ENCODE results near the gene CD93. TPM values are rescaled to one million over a fixed set of nuclear protein-coding genes. Genes with fewer than 3 reads are reported as not detected.
A peak's percentile ranks its signal among the peaks of the same experiment; 100 is the strongest.

The CD93 gene
- total RNA-seq, 2 donors from 2014 or later = 99.2 to 163 TPM

- no peaks in the 10 kb centered on the region for H3K4me1 ChIP-seq (ENCODE audit: control insufficient read depth in 1 of 2, low read depth in 2 of 2)
- no peaks in the 10 kb centered on the region for H3K9me3 ChIP-seq
- no peaks in the 10 kb centered on the region for H3K36me3 ChIP-seq
- ATAC-seq (ENCODE audit: insufficient number of reproducible peaks, low FRiP score, low read depth) (no peak), DNase-seq (ENCODE audit: low spot score) (no peak)
- H3K27me3 ChIP-seq (replicated peaks; ENCODE audit: insufficient read depth) = no peaks in the 10 kb centered on the region
- TF ChIP-seq, protein P1, sequence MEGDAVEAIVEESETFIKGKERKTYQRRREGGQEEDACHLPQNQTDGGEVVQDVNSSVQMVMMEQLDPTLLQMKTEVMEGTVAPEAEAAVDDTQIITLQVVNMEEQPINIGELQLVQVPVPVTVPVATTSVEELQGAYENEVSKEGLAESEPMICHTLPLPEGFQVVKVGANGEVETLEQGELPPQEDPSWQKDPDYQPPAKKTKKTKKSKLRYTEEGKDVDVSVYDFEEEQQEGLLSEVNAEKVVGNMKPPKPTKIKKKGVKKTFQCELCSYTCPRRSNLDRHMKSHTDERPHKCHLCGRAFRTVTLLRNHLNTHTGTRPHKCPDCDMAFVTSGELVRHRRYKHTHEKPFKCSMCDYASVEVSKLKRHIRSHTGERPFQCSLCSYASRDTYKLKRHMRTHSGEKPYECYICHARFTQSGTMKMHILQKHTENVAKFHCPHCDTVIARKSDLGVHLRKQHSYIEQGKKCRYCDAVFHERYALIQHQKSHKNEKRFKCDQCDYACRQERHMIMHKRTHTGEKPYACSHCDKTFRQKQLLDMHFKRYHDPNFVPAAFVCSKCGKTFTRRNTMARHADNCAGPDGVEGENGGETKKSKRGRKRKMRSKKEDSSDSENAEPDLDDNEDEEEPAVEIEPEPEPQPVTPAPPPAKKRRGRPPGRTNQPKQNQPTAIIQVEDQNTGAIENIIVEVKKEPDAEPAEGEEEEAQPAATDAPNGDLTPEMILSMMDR (IDR thresholded peaks at IDR 0.05) = no peak
- no peak overlapping the region for H3K27ac ChIP-seq
- no peak overlapping the region for H3K4me3 ChIP-seq
Observed at GRCh38 chr20:23069108-23069507, 17.0 kb downstream of the CD93 start.

DNA sequence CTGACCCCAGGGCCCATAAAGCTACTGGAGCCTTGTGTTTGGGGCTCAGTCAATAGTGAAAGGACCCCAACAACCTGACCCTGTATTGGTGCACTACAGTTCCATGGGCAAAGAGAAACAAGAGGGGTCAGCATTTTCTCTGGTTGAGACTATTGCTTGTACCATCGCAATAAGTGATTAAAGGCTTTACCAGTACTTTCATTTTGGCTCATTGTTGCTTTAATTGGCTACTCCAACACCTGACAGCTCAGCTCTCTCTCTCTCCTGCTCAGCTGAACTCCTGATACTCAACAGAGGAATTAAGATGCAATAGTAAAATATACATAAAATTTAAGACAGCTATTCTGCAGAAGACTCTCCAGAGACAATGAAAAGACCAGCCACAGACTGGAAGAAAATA lies 17.8 kb downstream of the CD93 start:
- ATAC-seq (ENCODE audit: insufficient number of reproducible peaks, low FRiP score, low read depth) (no peak), DNase-seq (ENCODE audit: low spot score) (no peak)
- TF ChIP-seq, protein P1 (IDR thresholded peaks at IDR 0.05) = no peak
- H3K9me3 ChIP-seq = no peaks in the 10 kb centered on the region
- no peak overlapping the region for H3K4me3 ChIP-seq
- no peaks in the 10 kb centered on the region for H3K27me3 ChIP-seq (replicated peaks; ENCODE audit: insufficient read depth)
- no peak overlapping the region for H3K27ac ChIP-seq
- peaks cover 3 to 7% of the 10 kb centered on the region in 2 donors for H3K4me1 ChIP-seq (ENCODE audit: control insufficient read depth in 1 of 2, low read depth in 2 of 2)
- no peaks in the 10 kb centered on the region for H3K36me3 ChIP-seq

DNA sequence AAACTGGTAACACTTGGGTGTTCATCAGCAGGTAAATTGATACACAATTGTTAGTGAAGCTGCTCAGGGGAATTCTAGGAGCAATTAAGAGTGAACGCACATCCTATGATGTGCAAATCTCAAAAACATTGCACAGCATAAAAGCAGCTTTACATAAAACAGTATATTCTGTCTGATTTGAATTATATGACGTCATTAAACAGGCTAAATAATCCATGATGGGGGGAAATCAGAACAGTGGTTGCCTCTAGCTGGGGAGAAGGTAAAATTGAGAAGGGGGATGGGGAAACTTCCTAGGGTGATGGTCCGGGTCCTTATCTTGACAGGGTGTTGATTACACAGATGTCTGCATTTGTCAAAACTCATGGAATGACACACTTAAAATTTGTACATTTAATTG lies 19.4 kb downstream of the CD93 start:
- ATAC-seq (ENCODE audit: insufficient number of reproducible peaks, low FRiP score, low read depth) (no peak), DNase-seq (ENCODE audit: low spot score) (no peak)
- Histone ChIP-seq H3K4me1 (ENCODE audit: control insufficient read depth in 1 of 2, low read depth in 2 of 2) (peaks cover 16 to 23% of the 10 kb centered on the region in 2 donors), H3K9me3 (no peaks in the 10 kb centered on the region), H3K27me3 (replicated peaks; ENCODE audit: insufficient read depth) (no peaks in the 10 kb centered on the region), H3K27ac (no peak overlapping the region), H3K4me3 (no peak overlapping the region), H3K36me3 (no peaks in the 10 kb centered on the region)
- TF ChIP-seq, protein P1 (IDR thresholded peaks at IDR 0.05) = no peak

DNA sequence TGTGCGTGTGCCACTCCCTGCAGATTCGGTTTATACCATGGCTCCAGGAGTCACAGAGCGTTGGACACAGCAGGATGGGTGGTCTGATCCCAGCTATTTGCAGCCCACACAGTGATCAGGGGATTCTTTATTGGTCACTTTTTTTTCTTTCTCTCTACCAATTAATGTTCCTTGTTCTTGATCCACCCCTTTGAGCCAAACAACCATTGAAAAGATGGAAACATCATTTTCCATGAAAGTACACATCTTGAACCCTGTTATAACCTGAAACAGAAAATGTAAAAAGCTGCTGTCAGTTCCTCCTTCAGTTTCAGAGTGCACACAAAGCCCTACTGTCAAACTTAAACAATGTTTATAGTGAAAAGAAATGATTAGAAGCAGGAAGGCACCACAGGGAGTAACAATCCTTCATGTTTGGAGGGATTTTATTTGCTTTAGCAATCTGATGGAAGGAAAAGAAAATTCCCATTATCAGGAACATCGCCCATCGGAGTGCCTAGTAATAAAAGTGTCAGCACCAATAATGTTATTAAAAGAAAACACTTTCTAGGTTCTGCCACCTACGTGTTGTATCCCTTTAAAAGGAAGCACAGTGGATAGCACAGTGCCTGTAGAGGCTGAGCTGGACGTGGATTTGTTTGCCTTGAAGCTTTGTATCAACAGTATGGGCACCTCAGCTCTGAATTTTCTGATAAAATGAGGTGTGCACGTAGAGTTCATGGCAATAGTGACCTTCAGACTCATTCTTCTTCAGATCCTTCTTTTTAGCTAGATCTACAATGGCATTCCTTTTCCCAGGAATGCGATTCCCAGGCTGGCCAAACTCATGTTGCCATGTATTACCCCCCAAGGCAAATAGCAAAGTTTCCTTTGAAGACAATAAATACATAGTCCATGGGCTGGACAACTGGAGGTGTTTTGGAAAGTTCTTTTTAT lies 20.6 kb downstream of the CD93 start:
- TF ChIP-seq, protein P1 (IDR thresholded peaks at IDR 0.05) = no peak
- DNase-seq (ENCODE audit: low spot score) (no peak), ATAC-seq (ENCODE audit: insufficient number of reproducible peaks, low FRiP score, low read depth) (no peak)
- no peaks in the 10 kb centered on the region for H3K36me3 ChIP-seq
- no peak overlapping the region for H3K27ac ChIP-seq
- no peak overlapping the region for H3K4me3 ChIP-seq
- no peaks in the 10 kb centered on the region for H3K27me3 ChIP-seq (replicated peaks; ENCODE audit: insufficient read depth)
- H3K4me1 ChIP-seq (ENCODE audit: control insufficient read depth in 1 of 2, low read depth in 2 of 2) = peaks cover 29 to 35% of the 10 kb centered on the region in 2 donors
- no peaks in the 10 kb centered on the region for H3K9me3 ChIP-seq

- ATAC-seq (ENCODE audit: insufficient number of reproducible peaks, low FRiP score, low read depth) = no peak
- Histone ChIP-seq H3K36me3 (no peaks in the 10 kb centered on the region), H3K27ac (peak overlapping the region; percentile 6 to 35), H3K9me3 (no peaks in the 10 kb centered on the region), H3K27me3 (replicated peaks; ENCODE audit: insufficient read depth) (no peaks in the 10 kb centered on the region), H3K4me1 (ENCODE audit: control insufficient read depth in 1 of 2, low read depth in 2 of 2) (peaks cover 38 to 46% of the 10 kb centered on the region in 2 donors), H3K4me3 (no peak overlapping the region)
- TF ChIP-seq, protein P1 (IDR thresholded peaks at IDR 0.05) = no peak
- DNase-seq (ENCODE audit: low spot score) = no peak
Observed at GRCh38 chr20:23063581-23063980, 22.5 kb downstream of the CD93 start.
